ENCODE results near the gene PAPPA. TPM values are rescaled to one million over a fixed set of nuclear protein-coding genes. Genes with fewer than 3 reads are reported as not detected.

PAPPA gene
- total RNA-seq, 2 experiments from 2014 or later: not detected

DNA sequence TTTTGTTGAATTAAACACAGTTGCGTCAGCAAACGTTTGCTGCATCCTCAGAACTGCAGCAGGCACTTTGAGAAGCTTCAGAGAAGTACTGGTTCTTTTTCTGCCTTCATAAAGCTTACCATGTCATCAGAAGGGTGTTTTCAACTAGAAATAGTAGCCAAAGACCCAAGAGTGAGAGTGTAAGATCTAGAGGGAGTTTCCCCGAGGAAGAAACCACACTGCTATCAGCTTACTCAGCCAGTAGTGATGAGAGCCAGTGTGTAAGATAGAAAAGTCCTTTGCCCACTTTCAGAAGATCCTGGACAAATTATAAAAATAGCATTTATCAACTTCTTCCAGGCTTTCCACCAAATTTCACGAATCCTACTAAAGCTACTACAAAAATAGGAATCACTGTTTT lies 154.5 kb downstream of the PAPPA start:
- H3K36me3 ChIP-seq (ENCODE audit: insufficient read depth, low read length): no peaks in the 10 kb centered on the region
- H3K9me2 ChIP-seq (ENCODE audit: insufficient read depth, low read length): no peaks in the 10 kb centered on the region
- no peaks in the 10 kb centered on the region for H4K20me1 ChIP-seq (ENCODE audit: insufficient read depth, low read length)
- no peaks in the 10 kb centered on the region for H3K9me3 ChIP-seq (ENCODE audit: low read length)
- ChIA-PET CTCF (ENCODE audit: unreplicated experiment) (no interaction called here), POLR2A (no interaction called here)
- no peak overlapping the region for H3K4me3 ChIP-seq (ENCODE audit: low read depth, low read length, poor library complexity, severe bottlenecking)
- intact Hi-C loops (cut with micrococcal nuclease; ENCODE audit: unreplicated experiment): no loop called here
- no peak for DNase-seq (ENCODE audit: low spot score)
- H3K4me1 ChIP-seq (ENCODE audit: insufficient read depth, low read length, poor library complexity, severe bottlenecking): no peaks in the 10 kb centered on the region
- no peak overlapping the region for H3K4me2 ChIP-seq (ENCODE audit: low read length)
- no peak overlapping the region for H3K27ac ChIP-seq (ENCODE audit: low read depth, low read length, poor library complexity, severe bottlenecking)
- no TSS peak for BruUV-seq (replicated peaks)
- TF ChIP-seq, protein P1, sequence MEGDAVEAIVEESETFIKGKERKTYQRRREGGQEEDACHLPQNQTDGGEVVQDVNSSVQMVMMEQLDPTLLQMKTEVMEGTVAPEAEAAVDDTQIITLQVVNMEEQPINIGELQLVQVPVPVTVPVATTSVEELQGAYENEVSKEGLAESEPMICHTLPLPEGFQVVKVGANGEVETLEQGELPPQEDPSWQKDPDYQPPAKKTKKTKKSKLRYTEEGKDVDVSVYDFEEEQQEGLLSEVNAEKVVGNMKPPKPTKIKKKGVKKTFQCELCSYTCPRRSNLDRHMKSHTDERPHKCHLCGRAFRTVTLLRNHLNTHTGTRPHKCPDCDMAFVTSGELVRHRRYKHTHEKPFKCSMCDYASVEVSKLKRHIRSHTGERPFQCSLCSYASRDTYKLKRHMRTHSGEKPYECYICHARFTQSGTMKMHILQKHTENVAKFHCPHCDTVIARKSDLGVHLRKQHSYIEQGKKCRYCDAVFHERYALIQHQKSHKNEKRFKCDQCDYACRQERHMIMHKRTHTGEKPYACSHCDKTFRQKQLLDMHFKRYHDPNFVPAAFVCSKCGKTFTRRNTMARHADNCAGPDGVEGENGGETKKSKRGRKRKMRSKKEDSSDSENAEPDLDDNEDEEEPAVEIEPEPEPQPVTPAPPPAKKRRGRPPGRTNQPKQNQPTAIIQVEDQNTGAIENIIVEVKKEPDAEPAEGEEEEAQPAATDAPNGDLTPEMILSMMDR (conservative IDR thresholded peaks at IDR 0.05; ENCODE audit: low read length): no peak
- no peak for TF ChIP-seq EZH2phosphoT487 (IDR thresholded peaks at IDR 0.05; ENCODE audit: borderline replicate concordance, low read depth, low read length)
- no peak overlapping the region for H2AFZ ChIP-seq (ENCODE audit: low read length)
- H3K79me2 ChIP-seq (ENCODE audit: insufficient read depth, low read depth, low read length): no peaks in the 10 kb centered on the region

DNA sequence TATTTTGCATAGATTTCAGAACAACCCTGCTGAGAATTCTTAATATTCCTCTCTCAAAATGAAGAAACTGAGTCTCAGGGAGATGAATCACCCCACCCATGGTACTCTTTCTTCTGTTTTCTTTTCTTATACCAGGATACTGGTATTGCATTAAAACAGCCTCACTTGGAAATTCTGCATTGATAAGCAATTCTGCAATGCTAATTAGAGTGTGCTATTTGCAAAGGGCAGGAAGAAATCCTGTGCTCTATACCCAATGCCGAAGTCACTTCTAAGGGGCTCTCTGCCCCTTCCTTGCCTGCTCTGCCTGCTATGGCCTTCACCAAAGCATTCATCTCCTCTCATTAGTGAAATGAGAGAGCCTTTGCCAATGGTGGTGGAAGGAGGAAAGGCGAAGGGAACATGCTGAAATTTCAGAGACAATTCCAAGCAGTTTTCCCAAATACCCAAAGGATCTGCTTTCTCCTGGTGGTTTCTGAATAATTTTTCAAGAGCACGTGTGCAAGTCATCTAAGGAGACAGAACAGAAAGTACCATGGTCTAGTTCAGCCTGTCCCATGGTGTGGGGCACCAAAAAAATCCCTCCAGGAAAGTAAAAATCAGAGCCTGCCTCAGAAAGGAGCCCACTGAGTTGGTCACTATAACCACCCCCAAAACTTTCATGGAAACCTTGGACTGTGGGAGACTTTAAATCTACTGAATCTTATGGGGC lies 156.5 kb downstream of the PAPPA start:
- no peaks in the 10 kb centered on the region for H3K4me1 ChIP-seq (ENCODE audit: insufficient read depth, low read length, poor library complexity, severe bottlenecking)
- DNase-seq (ENCODE audit: low spot score): no peak
- intact Hi-C loops (cut with micrococcal nuclease; ENCODE audit: unreplicated experiment): no loop called here
- H3K9me3 ChIP-seq (ENCODE audit: low read length): no peaks in the 10 kb centered on the region
- no peaks in the 10 kb centered on the region for H3K9me2 ChIP-seq (ENCODE audit: insufficient read depth, low read length)
- no peak overlapping the region for H3K4me3 ChIP-seq (ENCODE audit: low read depth, low read length, poor library complexity, severe bottlenecking)
- no peak overlapping the region for H3K4me2 ChIP-seq (ENCODE audit: low read length)
- no peaks in the 10 kb centered on the region for H3K36me3 ChIP-seq (ENCODE audit: insufficient read depth, low read length)
- H3K79me2 ChIP-seq (ENCODE audit: insufficient read depth, low read depth, low read length): no peaks in the 10 kb centered on the region
- TF ChIP-seq, protein P1 (conservative IDR thresholded peaks at IDR 0.05; ENCODE audit: low read length): no peak
- no peak for TF ChIP-seq EZH2phosphoT487 (IDR thresholded peaks at IDR 0.05; ENCODE audit: borderline replicate concordance, low read depth, low read length)
- no TSS peak for BruUV-seq (replicated peaks)
- POLR2A ChIA-PET: interaction anchor here (0.6 kb wide), 1 partner anchor 66 kb away, joined by 3 read pairs; no protein-coding TSS in a partner anchor
- no peak overlapping the region for H3K27ac ChIP-seq (ENCODE audit: low read depth, low read length, poor library complexity, severe bottlenecking)
- no peaks in the 10 kb centered on the region for H4K20me1 ChIP-seq (ENCODE audit: insufficient read depth, low read length)
- no peak overlapping the region for H2AFZ ChIP-seq (ENCODE audit: low read length)
- CTCF ChIA-PET (ENCODE audit: unreplicated experiment): no interaction called here

DNA sequence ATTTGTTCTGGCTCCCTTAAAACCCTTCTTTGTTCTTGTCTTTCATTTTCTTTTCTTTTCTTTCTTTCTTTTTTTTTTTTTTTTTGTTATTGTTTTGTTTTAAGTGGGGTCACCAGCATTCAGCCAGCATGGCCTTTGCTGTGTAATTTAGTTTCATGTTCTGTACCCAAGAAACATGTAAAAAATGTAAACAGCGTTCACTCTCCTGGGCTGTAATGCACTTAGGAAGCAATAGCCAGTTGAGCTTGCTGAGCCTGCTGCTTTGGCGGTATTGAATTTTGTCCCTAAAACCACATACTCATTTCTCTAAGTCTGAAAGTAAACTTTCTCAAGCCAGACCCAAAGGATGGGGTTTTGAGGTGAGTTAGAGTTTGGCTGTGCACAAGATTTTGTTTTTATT lies 158.6 kb downstream of the PAPPA start:
- H3K9me3 ChIP-seq (ENCODE audit: low read length): no peaks in the 10 kb centered on the region

More for the DNA sequence above, 158.6 kb downstream of the PAPPA start:
- H3K4me2 ChIP-seq (ENCODE audit: low read length): no peak overlapping the region
- POLR2A ChIA-PET: interaction anchor here (0.7 kb wide), 1 partner anchor 675 kb away, joined by 3 read pairs; no protein-coding TSS in a partner anchor
- H3K9me2 ChIP-seq (ENCODE audit: insufficient read depth, low read length): no peaks in the 10 kb centered on the region
- H3K4me3 ChIP-seq (ENCODE audit: low read depth, low read length, poor library complexity, severe bottlenecking): no peak overlapping the region
- H4K20me1 ChIP-seq (ENCODE audit: insufficient read depth, low read length): no peaks in the 10 kb centered on the region
- H2AFZ ChIP-seq (ENCODE audit: low read length): no peak overlapping the region
- H3K36me3 ChIP-seq (ENCODE audit: insufficient read depth, low read length): no peaks in the 10 kb centered on the region
- no peak for TF ChIP-seq EZH2phosphoT487 (IDR thresholded peaks at IDR 0.05; ENCODE audit: borderline replicate concordance, low read depth, low read length)
- TF ChIP-seq, protein P1 (conservative IDR thresholded peaks at IDR 0.05; ENCODE audit: low read length): no peak
- no peaks in the 10 kb centered on the region for H3K79me2 ChIP-seq (ENCODE audit: insufficient read depth, low read depth, low read length)
- intact Hi-C loops (cut with micrococcal nuclease; ENCODE audit: unreplicated experiment): no loop called here
- no peak overlapping the region for H3K27ac ChIP-seq (ENCODE audit: low read depth, low read length, poor library complexity, severe bottlenecking)
- no peak for DNase-seq (ENCODE audit: low spot score)
- H3K4me1 ChIP-seq (ENCODE audit: insufficient read depth, low read length, poor library complexity, severe bottlenecking): no peaks in the 10 kb centered on the region
- CTCF ChIA-PET (ENCODE audit: unreplicated experiment): no interaction called here
- no TSS peak for BruUV-seq (replicated peaks)
